HCT116 (cell line): Measurements from ENCODE around the gene RHOH. TPM values are rescaled to one million over a fixed set of nuclear protein-coding genes. Genes with fewer than 3 reads are reported as not detected.

Experiments used
- ATAC-seq: fragments of 200-7000 bp; cut with Tn5 transposase; 2 replicates; pipeline ENCODE4 v1.9.1; 2020; ENCODE audit warnings: mild to moderate bottlenecking, moderate library complexity
- BruUV-seq: library from RNA; stranded (reverse); fragments of 400-500 nt; replicated peaks from 2 replicates; lab custom pipeline; 2021; lab: Mats Ljungman, UMichigan
- CTCF ChIA-PET: fragments of 300-600 bp; sonication (Branson Sonifier 250); formaldehyde crosslinking; loops from one replicate; lab custom pipeline; 2021; ENCODE audit warnings: antibody characterized with exemption; lab: Charles Lee
- POLR2A ChIA-PET: fragments of 300-600, 350-600 bp; sonication (Branson Sonifier 250); formaldehyde crosslinking; loops from one replicate; lab custom pipeline; 2021; ENCODE audit warnings: antibody characterized with exemption; lab: Charles Lee
- RAD21 ChIA-PET, 2 experiments: fragments of 300-600 bp; sonication (Branson Sonifier 250); formaldehyde crosslinking; loops; one replicate each; lab custom pipeline; 2023; ENCODE audit warnings: low total read pairs in 2 of 2; ENCODE audit not compliant: uncharacterized antibody in 2 of 2, unreplicated experiment in 2 of 2, low non-redundant PET in 1 of 2; lab: Charles Lee
- DNase-seq: peaks from one replicate; pipeline ENCODE4 v3.0.0-alpha.2; 2010; ENCODE audit warnings: low read depth, low spot score
- H2AFZ ChIP-seq: fragments of 200-600 bp; shearing (Covaris generic), sonication (generic); 2 replicates; pipeline ENCODE4 v1.6.1; 2017; ENCODE audit warnings: low read depth, mixed run types, mixed read lengths, antibody characterized with exemption, low read length; ENCODE audit not compliant: poor library complexity, severe bottlenecking
- H3K27ac ChIP-seq: 2 replicates; pipeline ENCODE4 v1.5.1; 2012; ENCODE audit warnings: low read depth, low read length
- H3K27me3 ChIP-seq: fragments of 200-600 bp; sonication (generic); 2 replicates; pipeline ENCODE4 v1.6.1; 2016; ENCODE audit warnings: mixed run types, low read length, mixed read lengths; ENCODE audit not compliant: insufficient read depth
- H3K36me3 ChIP-seq, 2 experiments: fragments of 200-500 bp in 1 of 2; fragments of 200-600 bp in 1 of 2; sonication (Bioruptor generic) in 1 of 2; sonication (generic) in 1 of 2; 2 replicates each; pipeline versions ENCODE4 v1.5.1 to v1.6.1; 2014 to 2016; ENCODE audit warnings: low read length in 2 of 2, inconsistent platforms in 1 of 2, mixed read lengths in 1 of 2, mixed run types in 1 of 2; ENCODE audit not compliant: insufficient read depth in 2 of 2, control insufficient read depth in 1 of 2
- H3K4me1 ChIP-seq, 2 experiments: fragments of 200-600 bp in 1 of 2; sonication (generic) in 1 of 2; 2 replicates each; pipeline versions ENCODE4 v1.5.1 to v1.6.1; 2012 to 2017; ENCODE audit warnings: low read length in 2 of 2, inconsistent platforms in 1 of 2, mild to moderate bottlenecking in 1 of 2, mixed read lengths in 1 of 2, mixed run types in 1 of 2, moderate library complexity in 1 of 2; ENCODE audit not compliant: insufficient read depth in 2 of 2, control insufficient read depth in 1 of 2
- H3K4me2 ChIP-seq: fragments of 200-600 bp; sonication (generic); 2 replicates; pipeline ENCODE4 v1.6.1; 2017; ENCODE audit warnings: mixed run types, low read length, mixed read lengths
- H3K4me3 ChIP-seq, 2 experiments: fragments of 200-600 bp in 1 of 2; sonication (generic) in 1 of 2; replicated peaks in 1 of 2; 2 replicates each; pipeline ENCODE4 v1.5.1; 2011 to 2016; ENCODE audit warnings: low read length in 2 of 2, control low read depth in 1 of 2, low read depth in 1 of 2, mild to moderate bottlenecking in 1 of 2, mixed read lengths in 1 of 2, mixed run types in 1 of 2
- H3K79me2 ChIP-seq: fragments of 200-600 bp; sonication (generic); 2 replicates; pipeline ENCODE4 v1.6.1; 2017; ENCODE audit warnings: mild to moderate bottlenecking, mixed run types, low read length, moderate library complexity, mixed read lengths; ENCODE audit not compliant: insufficient read depth
- H3K9ac ChIP-seq: fragments of 200-600 bp; sonication (generic); 2 replicates; pipeline ENCODE4 v1.6.1; 2016; ENCODE audit warnings: low read length, mixed read lengths
- H3K9me2 ChIP-seq: fragments of 200-600 bp; sonication (generic), shearing (Covaris generic); 2 replicates; pipeline ENCODE4 v1.6.1; 2017; ENCODE audit warnings: mixed run types, mild to moderate bottlenecking, moderate library complexity; ENCODE audit not compliant: insufficient read depth
- H3K9me3 ChIP-seq, 2 experiments: fragments of 200-500 bp in 1 of 2; fragments of 200-600 bp in 1 of 2; sonication (Bioruptor generic) in 1 of 2; sonication (generic) in 1 of 2; 2 replicates each; pipeline ENCODE4 v1.6.1; 2014 to 2017; ENCODE audit warnings: low read length in 2 of 2, mixed read lengths in 2 of 2, inconsistent platforms in 1 of 2, low read depth in 1 of 2, mild to moderate bottlenecking in 1 of 2, mixed run types in 1 of 2, moderate library complexity in 1 of 2; ENCODE audit not compliant: control insufficient read depth in 1 of 2, insufficient read depth in 1 of 2
- H4K20me1 ChIP-seq: fragments of 200-600 bp; sonication (generic), shearing (Covaris generic); 2 replicates; pipeline ENCODE4 v1.6.1; 2017; ENCODE audit warnings: mixed run types, mild to moderate bottlenecking, moderate library complexity; ENCODE audit not compliant: insufficient read depth
- CBX3 ChIP-seq: IDR thresholded peaks from 2 replicates; pipeline ENCODE4 v1.6.1; 2012; ENCODE audit warnings: low read depth
- EGR1 ChIP-seq: IDR thresholded peaks from 2 replicates; pipeline ENCODE4 v1.6.1; 2012; ENCODE audit warnings: low read depth
- ELF1 ChIP-seq: IDR thresholded peaks from 2 replicates; pipeline ENCODE4 v1.6.1; 2012; ENCODE audit warnings: low read depth, borderline replicate concordance
- EZH2 ChIP-seq: fragments of 200-600 bp; sonication (generic); IDR thresholded peaks from 2 replicates; pipeline ENCODE4 v1.6.1; 2017; ENCODE audit warnings: antibody characterized with exemption, mixed run types
- EZH2phosphoT487 ChIP-seq: fragments of 200-600 bp; IDR thresholded peaks from 2 replicates; pipeline ENCODE4 v1.6.1; 2018; ENCODE audit warnings: antibody characterized with exemption, borderline replicate concordance
- POLR2A ChIP-seq: IDR thresholded peaks from 2 replicates; pipeline ENCODE4 v1.7.0; 2011; ENCODE audit warnings: borderline replicate concordance; ENCODE audit not compliant: insufficient read depth, insufficient read length; ENCODE audit errors: extremely low read depth
- POLR2AphosphoS5 ChIP-seq: IDR thresholded peaks from 2 replicates; pipeline ENCODE4 v1.6.1; 2011; ENCODE audit warnings: mild to moderate bottlenecking, low read depth, low read length, moderate library complexity
- RAD21 ChIP-seq: IDR thresholded peaks from 2 replicates; pipeline ENCODE4 v1.6.1; 2012; ENCODE audit warnings: low read depth, mild to moderate bottlenecking
- ZNF274 ChIP-seq: fragments of 200-500 bp; sonication (Bioruptor generic); IDR thresholded peaks from 2 replicates; pipeline ENCODE4 v1.6.1; 2014; ENCODE audit warnings: mild to moderate bottlenecking, low read depth, low read length, inconsistent platforms
- intact Hi-C: fragments of 100-400 bp; cut with micrococcal nuclease; formaldehyde crosslinking; loops from 2 replicates; pipeline ENCODE4 v1.10.0; 2022
- total RNA-seq: library from RNA; stranded (reverse); gene quantifications from one replicate; pipeline ENCODE4 v1.2.1, GENCODE V29; 2021; ENCODE audit not compliant: unreplicated experiment
- TF ChIP-seq, protein P1 (sequence below): IDR thresholded peaks from 2 replicates; pipeline ENCODE4 v1.6.1; 2012
- TF ChIP-seq, protein P2 (sequence below): IDR thresholded peaks from 2 replicates; pipeline ENCODE4 v1.6.1; 2011; ENCODE audit warnings: mild to moderate bottlenecking, low read length, moderate library complexity; ENCODE audit not compliant: insufficient replicate concordance; ENCODE audit errors: extremely low read depth

Gene RHOH
- total RNA-seq, 1 experiment from 2014 or later, result 0.74 TPM

DNA sequence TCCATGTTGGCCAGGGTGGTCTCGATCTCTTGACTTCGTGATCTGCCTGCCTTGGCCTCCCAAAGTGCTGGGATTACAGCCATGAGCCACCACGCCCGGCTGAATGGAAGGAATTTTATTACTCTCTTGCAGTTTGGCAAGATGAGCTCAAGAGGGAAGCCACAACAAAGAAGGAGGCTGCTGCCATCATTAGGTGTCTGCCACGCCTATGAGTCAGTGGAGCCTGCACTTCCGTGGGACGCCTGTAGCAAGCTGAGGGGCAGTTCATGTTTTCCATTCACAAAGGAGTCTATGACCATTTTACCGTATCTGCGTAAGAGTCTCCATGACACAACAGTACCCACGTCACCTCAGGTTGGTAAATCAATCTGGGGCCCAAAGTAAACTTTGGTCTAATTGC is 87.1 kb downstream of the RHOH start (continued):
- TF ChIP-seq POLR2AphosphoS5 (peak; percentile 48), EZH2phosphoT487 (no peak)
- TF ChIP-seq, all 23 proteins: peak for 14

DNA sequence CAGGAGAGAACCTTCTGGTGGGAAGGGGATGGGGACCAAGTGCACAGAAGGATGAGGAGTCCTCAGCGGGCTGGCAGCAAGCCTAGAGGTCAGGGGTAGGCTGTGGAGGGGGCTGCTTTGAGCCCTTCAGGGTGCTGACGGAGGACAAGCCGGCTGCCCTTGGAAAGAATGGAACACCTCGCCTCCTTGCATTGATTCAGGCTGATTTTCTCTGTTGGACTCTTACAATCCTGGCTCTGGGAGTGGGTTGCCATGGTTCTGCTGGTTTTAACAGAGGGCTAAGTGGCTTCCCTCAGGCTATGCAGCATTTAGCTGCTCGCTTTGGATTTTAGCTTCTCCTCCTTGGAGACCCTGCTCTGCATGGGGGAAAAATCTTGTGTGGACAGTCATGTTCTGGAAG is 88.9 kb downstream of the RHOH start:
- TF ChIP-seq RAD21, result no peak
- no peak for TF ChIP-seq ZNF274
- no peak for TF ChIP-seq EZH2phosphoT487
- TF ChIP-seq, protein P1, sequence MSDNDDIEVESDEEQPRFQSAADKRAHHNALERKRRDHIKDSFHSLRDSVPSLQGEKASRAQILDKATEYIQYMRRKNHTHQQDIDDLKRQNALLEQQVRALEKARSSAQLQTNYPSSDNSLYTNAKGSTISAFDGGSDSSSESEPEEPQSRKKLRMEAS, result no peak
- no peaks in the 10 kb centered on the region for H3K27me3 ChIP-seq
- peaks cover 4 to 21% of the 10 kb centered on the region in 2 experiments for H3K4me1 ChIP-seq
- H3K79me2 ChIP-seq, result no peaks in the 10 kb centered on the region
- no TSS peak for BruUV-seq
- H3K4me2 ChIP-seq, result no peak overlapping the region
- CTCF ChIA-PET, result no interaction called here
- no peak for DNase-seq
- H3K27ac ChIP-seq, result no peak overlapping the region
- H3K9me2 ChIP-seq, result no peaks in the 10 kb centered on the region
- H4K20me1 ChIP-seq, result no peaks in the 10 kb centered on the region
- H3K36me3 ChIP-seq, result no peaks in the 10 kb centered on the region
- no peak overlapping the region for H2AFZ ChIP-seq
- intact Hi-C loops, result no loop called here
- H3K9ac ChIP-seq, result no peak overlapping the region
- POLR2A ChIA-PET, result no interaction called here
- RAD21 ChIA-PET, result no interaction called here
- H3K4me3 ChIP-seq, result no peak overlapping the region
- no peak for ATAC-seq
- H3K9me3 ChIP-seq, result peaks cover 0 to 7% of the 10 kb centered on the region in 2 experiments; a peak in 1 of 4 replicates

DNA sequence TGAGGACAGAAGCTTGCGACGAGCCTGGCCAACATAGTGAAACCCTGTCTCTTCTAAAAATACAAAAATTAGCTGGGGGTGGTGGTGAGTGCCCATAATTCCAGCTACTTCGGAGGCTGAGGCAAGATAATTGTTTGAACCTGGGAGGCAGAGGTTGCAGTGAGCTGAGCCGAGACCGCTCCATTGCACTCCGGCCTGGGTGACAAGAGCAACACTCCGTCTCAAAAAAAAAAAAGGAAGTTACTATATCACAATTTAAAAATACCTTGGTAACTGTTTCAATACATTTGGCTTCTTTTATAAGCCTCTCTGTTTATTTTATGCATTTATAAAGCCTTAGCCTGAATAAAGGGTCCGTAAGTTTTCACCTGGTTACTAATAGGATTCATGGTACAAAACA is 91.7 kb downstream of the RHOH start:
- intact Hi-C loops, result no loop called here
- POLR2A ChIA-PET, result no interaction called here
- H3K9me3 ChIP-seq, result no peaks in the 10 kb centered on the region
- H4K20me1 ChIP-seq, result no peaks in the 10 kb centered on the region
- no peak overlapping the region for H3K4me2 ChIP-seq
- TF ChIP-seq, protein P1, result no peak
- TF ChIP-seq ELF1 (no peak), POLR2A (no peak), EZH2 (no peak), EZH2phosphoT487 (no peak), CBX3 (no peak), EGR1 (no peak)
- TF ChIP-seq, protein P2, sequence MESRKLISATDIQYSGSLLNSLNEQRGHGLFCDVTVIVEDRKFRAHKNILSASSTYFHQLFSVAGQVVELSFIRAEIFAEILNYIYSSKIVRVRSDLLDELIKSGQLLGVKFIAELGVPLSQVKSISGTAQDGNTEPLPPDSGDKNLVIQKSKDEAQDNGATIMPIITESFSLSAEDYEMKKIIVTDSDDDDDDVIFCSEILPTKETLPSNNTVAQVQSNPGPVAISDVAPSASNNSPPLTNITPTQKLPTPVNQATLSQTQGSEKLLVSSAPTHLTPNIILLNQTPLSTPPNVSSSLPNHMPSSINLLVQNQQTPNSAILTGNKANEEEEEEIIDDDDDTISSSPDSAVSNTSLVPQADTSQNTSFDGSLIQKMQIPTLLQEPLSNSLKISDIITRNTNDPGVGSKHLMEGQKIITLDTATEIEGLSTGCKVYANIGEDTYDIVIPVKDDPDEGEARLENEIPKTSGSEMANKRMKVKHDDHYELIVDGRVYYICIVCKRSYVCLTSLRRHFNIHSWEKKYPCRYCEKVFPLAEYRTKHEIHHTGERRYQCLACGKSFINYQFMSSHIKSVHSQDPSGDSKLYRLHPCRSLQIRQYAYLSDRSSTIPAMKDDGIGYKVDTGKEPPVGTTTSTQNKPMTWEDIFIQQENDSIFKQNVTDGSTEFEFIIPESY, result no peak
- no peak overlapping the region for H3K4me3 ChIP-seq
- no peaks in the 10 kb centered on the region for H3K79me2 ChIP-seq
- peaks cover 1 to 14% of the 10 kb centered on the region in 2 experiments; a peak in 3 of 4 replicates for H3K4me1 ChIP-seq
- H3K36me3 ChIP-seq, result no peaks in the 10 kb centered on the region
- ATAC-seq (no peak), DNase-seq (no peak)
- RAD21 ChIA-PET, result no interaction called here
- no peak overlapping the region for H2AFZ ChIP-seq
- CTCF ChIA-PET, result no interaction called here
- no peaks in the 10 kb centered on the region for H3K9me2 ChIP-seq
- no peaks in the 10 kb centered on the region for H3K27me3 ChIP-seq
- no TSS peak for BruUV-seq
- H3K9ac ChIP-seq, result no peak overlapping the region
- no peak overlapping the region for H3K27ac ChIP-seq
